GM18507 (cell line): ENCODE measurements around the gene CFDP1.
A peak's percentile ranks its signal among the peaks of the same experiment; 100 is the strongest.
"Not testable (repeated sequence)": the region's sequence is repeated elsewhere in the genome, so short reads cannot be mapped to it uniquely, and the experiment has no call there.

ENCODE experiments used
- DNase-seq: peaks from one replicate; pipeline ENCODE4 v3.0.0; 2011; ENCODE audit warnings: low read depth; ENCODE audit not compliant: insufficient read length; ENCODE audit errors: extremely low spot score
- FAIRE-seq: peaks from 2 replicates; lab custom pipeline; 2011; peaks lifted over from hg19 to GRCh38; lab: Jason Lieb, UNC

CFDP1 gene

DNA sequence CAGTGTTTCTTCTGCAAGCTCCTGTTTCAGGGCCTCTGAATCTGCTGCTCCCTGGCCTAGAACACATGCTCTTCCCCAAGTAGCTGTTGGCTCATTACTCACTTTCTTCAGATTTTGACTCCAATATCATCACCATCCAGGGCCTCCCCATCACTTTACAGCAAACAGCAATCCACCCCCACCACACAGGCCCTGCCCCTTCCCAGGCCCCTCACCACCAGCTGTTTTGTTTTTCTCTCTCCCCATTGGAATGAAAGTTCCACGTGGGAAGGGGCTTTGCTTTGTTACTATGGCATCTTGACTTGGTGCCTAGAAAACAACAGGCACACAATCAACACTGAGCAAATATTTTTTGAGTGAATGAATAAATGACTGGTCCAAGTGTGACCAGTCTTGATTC, 27.1 kb upstream of the CFDP1 start:
- FAIRE-seq (no peak), DNase-seq (no peak)

GRCh38 chr16:75459691-75460090, 26.4 kb upstream of the CFDP1 start:
- DNase-seq = no peak
- no peak for FAIRE-seq

- DNase-seq (no peak), FAIRE-seq (no peak)
These were observed 25.1 kb upstream of the CFDP1 start for GRCh38 chr16:75458439-75458838.

DNA sequence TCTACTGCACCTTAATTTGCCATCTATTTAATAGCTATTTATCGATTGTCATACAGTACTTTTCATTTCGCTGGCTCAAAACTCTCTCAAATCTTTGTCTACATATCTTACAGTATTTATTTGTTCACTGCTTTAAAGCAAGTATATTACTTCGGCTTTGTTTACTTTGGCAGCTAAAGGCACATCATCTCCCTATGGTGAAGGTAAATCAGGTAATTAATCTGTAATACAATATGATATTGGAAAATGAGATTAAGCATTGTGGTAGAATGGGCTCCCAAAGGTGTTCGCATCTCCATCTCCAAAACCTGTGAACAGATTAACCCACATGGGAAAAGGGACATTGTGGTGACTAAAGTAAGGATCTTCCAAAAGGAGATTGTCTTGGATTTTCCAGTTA, 24.7 kb upstream of the CFDP1 start:
- FAIRE-seq = no peak
- DNase-seq = no peak

DNA sequence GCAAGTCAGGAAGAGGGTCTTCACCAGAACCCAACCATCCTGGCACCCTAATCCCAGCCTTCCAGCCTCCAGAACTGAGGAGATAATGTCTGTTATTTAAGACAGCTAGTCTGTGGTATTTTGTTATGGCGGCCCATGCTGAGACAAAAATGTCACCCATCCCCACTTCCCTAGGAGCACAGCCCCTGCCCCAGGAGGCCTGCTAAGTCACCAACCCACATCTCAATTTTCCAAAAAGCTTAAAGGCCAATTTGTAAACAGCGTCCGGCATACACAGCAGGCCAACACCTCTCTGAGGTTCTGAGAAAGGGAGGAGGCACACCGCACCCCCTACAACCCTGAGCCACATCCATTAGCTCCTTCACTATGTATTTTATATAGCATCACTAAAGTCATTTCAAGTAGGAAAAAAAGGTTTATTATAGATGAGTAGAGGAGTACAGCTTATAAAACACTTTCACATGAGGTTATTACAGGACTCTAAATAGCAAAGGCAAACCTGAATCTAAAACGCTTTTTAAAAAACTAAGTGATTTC, 24.2 kb upstream of the CFDP1 start:
- FAIRE-seq = no peak
- no peak for DNase-seq

DNA sequence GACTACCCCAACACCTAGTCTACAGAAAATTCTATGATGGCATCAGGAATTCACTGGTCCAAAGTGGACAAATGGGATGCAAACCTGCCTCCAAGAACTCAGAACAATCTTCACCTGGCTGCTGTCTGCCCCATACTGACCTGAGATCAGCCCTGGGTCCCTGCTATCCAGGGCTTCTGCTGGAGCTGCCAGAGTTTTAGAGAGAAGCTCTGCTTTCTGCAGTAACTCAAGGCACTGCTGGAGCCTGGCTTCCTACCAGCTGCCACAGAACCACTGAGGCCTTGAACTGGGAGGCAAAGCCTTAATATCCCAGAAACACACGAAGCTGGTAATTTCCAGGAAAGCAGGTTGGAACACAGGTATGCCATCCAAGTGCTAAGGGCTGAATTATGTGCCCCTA, 23.7 kb upstream of the CFDP1 start:
- DNase-seq (no peak), FAIRE-seq (no peak)

GRCh38 chr16:75456486-75456885, 23.2 kb upstream of the CFDP1 start:
- DNase-seq, FAIRE-seq: not testable (repeated sequence)

GRCh38 chr16:75455677-75456076, 22.4 kb upstream of the CFDP1 start:
- no peak for FAIRE-seq

GRCh38 chr16:75452464-75453190, 19.3 kb upstream of the CFDP1 start:
- FAIRE-seq (no peak), DNase-seq (no peak)

More at GRCh38 chr16:75455677-75456076, 22.4 kb upstream of the CFDP1 start:
- DNase-seq = no peak

GRCh38 chr16:75446416-75446815, 13.1 kb upstream of the CFDP1 start:
- DNase-seq (no peak), FAIRE-seq (no peak)

DNA sequence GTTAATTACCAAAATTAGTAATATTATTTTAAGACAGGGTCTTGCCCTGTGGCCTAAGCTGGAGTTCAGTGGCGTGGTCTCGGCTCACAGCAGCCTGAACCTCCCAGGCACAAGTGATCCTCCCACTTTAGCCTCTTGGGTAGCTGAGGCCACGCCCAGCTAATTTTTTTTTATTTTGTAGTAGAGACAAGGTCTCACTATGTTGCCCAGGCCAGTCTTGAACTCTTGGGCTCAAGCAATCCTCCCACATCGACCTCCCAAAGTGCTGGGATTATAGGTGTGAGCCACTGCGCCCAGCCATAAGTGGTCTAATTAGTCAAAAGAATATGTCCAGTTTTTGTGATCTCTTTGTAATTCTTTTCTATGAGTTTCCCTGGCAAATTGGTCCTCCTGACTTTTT, 12.0 kb upstream of the CFDP1 start:
- DNase-seq = no peak
- FAIRE-seq = no peak

DNA sequence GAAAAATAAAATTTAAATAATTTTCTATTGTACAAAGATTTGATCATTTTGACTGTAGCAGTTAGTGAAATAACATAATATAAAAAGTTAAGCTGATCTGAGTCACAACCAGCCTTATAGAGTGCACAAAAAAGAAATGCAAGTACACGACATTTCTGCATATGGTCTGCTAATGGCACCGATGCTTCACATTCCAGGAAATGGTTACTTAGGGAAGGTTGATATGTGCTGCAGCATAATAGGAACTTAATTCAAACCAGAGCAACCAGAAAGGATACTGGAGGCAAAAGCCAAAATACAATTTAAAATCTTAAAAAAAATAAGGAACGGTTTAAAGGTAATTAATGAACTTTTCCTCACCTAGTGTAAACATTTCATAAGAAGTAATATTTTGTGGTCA, 10.0 kb upstream of the CFDP1 start:
- no peak for DNase-seq
- no peak for FAIRE-seq

GRCh38 chr16:75433732-75434413, 570 bp upstream of the CFDP1 start:
- peak; percentile 58 for DNase-seq
- FAIRE-seq = no peak

DNA sequence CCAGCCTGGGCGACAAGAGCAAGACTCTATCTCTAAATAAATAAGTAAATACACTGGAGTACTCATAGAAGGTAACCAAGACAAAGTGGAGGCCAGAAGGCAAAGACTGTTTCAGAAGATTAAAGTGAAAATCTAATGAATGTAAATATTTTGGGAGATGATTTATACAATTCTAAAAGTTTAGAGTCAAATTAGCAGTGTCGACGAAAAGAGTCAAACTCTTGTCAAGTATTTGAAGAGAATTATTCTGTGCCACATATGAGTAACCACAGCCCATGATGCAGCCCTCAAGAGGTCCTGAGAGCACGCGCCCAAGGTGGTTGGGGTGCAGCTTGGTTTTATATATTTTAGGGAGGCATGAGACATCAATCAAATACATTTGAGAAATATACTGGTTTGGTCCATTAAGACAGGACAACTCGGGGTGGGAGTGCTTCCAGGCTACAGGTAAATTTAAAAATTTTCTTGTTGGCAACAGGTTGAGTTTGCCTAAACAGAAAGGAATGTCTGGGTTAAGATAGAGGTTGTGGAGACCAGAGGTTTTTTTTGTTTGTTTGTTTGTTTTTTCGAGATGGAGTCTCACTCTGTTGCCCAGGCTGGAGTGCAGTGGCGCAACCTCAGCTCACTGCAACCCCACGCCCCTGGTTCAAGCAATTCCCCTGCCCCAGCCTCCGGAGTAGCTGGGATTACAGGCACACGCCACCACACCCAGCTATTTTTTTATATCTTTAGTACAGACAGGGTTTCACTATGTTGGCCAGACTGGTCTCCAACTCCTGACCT, 3.5 kb downstream of the CFDP1 start:
- DNase-seq = no peak
- FAIRE-seq = no peak

GRCh38 chr16:75426524-75426923, 6.8 kb downstream of the CFDP1 start:
- DNase-seq, FAIRE-seq: not testable (repeated sequence)

DNA sequence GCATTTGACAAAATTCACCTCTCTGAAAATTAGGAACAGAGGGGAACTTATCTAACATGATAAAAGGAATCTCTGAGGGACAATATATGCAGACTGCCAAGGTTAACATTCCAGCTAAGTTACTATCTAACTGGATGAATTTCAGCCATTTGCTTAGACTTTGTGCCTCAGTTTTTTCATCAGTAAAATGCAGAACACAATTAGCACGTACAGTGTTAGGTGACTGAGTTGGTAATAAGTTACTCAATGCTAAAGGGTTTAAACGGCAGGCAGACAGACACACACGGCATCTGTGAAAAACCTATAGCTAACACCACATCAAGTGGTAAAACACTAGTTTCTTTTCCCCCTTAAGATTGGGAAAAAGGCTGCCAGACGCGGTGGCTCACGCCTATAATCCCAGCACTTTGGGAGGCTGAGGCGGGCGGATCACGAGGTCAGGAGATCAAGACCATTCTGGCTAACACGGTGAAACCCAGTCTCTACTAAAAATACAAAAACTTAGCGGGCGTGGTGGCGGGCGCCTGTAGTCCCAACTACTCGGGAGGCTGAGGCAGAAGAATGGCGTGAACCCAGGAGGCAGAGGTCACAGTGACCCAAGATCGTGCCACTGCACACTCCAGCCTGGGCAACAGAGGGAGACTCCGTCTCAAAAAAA, 9.1 kb downstream of the CFDP1 start:
- not testable (repeated sequence) for DNase-seq, FAIRE-seq

- no peak for DNase-seq
- FAIRE-seq = no peak
These were observed 9.6 kb downstream of the CFDP1 start for GRCh38 chr16:75423723-75424104.

- no peak for FAIRE-seq
- no peak for DNase-seq
These were observed 11.5 kb downstream of the CFDP1 start for GRCh38 chr16:75421820-75422126.

- DNase-seq = no peak
- peak; percentile 75 for FAIRE-seq
These were observed 12.1 kb downstream of the CFDP1 start for GRCh38 chr16:75420987-75421819.
